GM19240 (cell line): ENCODE measurements around the gene SRPK2.
"Not testable (repeated sequence)": the region's sequence is repeated elsewhere in the genome, so short reads cannot be mapped to it uniquely, and the experiment has no call there.

Source experiments
- DNase-seq: peaks from one replicate; pipeline ENCODE4 v3.0.0; 2011; ENCODE audit warnings: low spot score; ENCODE audit not compliant: insufficient read length

The SRPK2 gene

DNA sequence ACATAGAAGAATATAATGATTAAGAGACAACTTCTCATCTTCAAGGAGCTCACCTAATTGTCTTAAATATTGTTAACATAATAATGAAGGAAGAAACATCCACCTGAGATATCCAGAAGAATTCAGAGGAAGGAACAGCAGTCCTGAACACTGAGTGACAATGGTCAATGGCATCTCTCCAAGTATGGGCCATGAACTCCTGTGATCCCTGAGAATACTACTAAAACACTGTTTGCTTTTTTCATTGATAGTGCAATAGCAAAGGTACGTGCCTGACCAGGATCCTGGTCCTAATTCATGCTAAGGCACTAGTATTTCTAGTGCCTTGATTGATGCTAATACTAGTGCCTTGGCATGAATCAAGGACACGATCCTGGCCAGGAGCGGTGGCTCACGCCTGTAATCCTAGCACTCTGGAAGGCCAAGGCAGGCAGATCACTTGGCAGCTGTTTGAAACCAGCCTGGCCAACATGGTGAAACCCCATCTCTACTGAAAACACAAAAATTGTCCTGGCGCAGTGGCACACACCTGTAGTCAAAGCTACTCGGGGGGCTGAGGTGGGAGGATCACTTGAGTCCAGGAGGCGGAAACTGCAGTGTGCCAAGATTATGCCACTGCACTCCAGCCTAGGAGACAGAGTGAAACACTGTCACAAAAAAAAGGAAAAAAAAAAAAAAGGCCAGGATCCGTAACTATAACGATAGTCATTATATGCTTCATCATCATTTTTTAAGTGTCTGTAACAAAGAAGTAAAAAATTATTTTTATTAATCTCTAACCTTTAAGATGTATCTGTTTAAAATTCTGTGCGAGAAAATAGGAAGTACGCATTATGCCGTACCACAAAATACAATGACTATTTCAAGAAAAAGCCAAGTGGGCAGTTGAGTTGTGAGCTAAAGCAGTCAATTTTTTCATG lies 49.1 kb downstream of the SRPK2 start:
- DNase-seq: no peak

DNA sequence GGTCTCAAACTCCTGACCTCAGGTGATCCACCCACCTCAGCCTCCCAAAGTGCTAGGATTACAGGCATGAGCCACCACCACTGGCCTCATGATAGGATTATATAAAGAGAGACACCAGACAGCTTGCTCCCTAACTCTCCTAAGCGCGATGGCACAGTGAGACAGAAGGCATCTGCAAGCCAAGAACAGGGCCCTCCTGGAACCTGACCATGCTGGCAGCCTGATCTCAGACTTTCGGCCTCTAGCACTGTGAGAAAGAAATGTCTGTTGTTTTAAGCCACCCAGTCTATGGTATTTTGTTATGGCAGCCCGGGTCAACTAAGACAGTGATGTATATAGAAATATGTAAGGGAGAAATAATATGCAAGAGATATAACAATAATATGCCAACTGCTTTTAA lies 51.2 kb downstream of the SRPK2 start:
- DNase-seq: no peak

DNA sequence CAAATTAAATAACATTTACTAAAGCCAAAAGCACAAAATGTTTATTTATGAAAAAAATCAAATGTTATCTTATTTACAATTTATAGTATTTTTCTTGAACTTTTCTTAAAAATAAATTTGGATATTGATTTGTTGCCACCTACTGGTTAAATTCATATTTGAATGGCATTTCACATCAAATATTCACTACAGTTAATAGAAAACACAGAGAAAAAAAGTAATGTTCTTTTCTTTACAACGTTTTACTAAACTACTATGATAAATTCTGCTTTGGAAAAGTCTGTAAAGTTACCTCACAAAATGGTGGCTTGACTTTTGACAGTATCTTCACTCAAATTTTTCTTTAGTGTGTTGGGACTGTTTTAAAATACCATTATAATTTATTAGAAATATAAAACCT lies 52.7 kb downstream of the SRPK2 start:
- no peak for DNase-seq

DNA sequence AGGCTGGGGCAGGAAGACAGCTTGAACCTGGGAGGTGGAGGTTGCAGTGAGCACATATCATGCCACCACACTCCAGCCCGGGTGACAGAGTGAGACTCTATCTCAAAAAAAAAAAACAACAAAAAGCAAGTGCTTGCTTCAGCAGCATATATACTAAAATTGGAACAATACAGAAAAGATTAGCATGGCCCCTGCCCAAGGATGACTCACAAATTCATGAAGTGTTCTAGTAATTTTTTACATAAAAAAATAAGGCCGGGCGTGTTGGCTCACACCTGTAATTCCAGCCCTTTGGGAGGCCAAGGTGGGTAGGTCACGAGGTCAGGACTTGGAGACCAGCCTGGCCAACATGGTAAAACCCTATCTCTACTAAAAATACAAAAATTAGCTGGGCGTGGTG lies 56.1 kb downstream of the SRPK2 start:
- DNase-seq: not testable (repeated sequence)

DNA sequence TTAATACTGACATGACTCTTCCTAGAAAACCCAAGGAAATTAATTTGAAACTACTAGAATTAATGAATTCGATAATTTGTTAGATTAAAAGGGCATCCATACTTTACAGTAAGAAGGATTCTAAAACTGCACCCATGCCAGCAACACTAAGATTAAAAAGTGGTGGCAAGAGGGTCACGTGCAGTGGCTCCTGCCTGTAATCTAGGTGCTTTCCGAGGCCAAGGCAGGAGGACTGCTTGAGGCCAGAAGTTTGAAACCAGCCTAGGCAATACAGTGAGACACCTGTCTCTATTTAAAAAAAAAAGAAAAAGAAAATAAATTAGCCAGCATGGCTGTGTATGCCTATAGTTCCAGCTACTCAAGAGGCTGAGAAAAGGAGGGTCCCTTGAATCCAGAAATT lies 58.2 kb downstream of the SRPK2 start:
- DNase-seq: no peak

DNA sequence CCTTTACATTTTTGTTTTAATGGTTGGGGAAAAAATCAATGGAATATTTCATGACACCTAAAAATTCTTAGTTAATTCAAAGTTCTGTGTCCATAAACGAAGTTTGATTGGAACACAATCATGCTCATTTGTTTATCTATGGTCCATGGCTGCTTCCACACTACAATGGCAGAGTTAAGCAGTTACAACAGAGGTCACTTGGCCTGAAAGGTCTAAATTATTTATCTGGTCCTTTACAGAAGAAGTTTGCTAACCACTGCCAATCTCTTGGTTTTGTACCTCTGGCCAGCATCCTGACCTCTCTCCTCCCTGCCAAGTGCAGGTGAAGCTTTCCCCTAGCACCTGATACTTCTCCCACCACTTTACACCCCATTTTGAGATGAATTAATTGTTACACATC lies 61.5 kb downstream of the SRPK2 start:
- DNase-seq: no peak

DNA sequence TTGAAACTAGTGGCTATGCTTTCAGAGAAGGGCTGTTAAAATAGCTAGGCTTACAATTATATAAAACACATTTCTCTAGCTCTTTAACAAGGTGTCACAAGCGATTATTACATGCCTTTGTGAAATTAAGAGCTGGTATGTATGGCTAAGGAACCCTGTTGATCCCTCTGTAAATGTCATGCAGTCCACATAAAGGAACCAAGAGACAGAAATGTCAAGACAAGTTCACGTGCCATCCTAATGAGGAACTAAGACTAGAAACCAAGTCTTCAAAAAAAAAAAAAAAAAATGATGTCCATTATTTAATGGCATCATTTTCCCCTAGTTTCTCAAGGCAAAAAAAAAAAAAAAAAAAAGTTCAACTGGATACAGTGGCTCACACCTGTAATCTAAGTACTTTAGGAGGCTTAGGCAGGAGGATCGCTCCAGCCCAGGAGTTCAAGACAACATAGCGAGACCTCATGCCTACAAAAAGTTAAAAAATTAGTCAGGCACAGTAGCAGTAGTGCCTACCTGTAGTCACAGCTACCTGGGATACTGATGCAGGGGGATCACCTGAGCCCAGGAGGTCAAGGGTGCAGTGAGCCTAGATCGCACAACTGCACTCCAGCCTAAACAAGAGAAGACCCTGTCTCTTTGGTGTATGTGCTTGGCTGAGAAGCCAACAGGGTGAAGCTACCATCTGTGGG lies 63.4 kb downstream of the SRPK2 start:
- no peak for DNase-seq

DNA sequence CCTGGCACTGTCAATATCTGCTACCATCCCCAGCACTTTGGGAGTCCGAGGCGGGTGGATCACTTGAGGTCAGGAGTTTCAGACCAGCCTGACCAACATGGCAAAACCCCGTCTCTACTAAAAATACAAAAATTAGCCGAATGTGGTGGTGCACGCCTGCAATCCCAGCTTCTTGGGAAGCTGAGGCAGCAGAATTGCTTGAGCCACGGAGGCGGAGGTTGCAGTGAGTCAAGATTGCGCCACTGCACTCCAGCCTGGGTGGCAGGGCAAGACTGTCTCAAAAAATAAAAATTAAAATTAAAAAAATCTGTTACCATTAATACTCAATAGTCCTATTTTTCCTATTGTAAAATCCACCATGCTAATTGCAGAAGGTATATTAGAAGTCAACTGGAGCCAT lies 64.1 kb downstream of the SRPK2 start:
- DNase-seq: not testable (repeated sequence)

DNA sequence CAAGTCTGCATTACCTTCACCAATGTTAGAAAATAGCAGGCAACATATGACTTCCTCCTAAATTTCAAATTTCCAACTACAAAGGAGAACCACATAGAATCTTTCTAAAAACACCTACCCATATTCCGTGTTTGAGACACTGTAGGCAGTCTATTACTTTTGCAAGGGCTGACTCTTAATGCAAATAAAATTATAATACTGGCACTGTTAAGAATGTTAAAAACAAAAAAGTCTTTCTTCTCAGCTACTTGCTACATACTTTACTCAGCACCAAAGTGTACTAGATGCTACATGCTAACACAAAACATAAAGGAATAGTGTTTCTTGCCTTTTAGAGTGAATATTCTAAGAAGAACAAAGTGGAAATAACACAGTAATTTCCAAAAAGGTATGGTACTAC lies 65.4 kb downstream of the SRPK2 start:
- no peak for DNase-seq

DNA sequence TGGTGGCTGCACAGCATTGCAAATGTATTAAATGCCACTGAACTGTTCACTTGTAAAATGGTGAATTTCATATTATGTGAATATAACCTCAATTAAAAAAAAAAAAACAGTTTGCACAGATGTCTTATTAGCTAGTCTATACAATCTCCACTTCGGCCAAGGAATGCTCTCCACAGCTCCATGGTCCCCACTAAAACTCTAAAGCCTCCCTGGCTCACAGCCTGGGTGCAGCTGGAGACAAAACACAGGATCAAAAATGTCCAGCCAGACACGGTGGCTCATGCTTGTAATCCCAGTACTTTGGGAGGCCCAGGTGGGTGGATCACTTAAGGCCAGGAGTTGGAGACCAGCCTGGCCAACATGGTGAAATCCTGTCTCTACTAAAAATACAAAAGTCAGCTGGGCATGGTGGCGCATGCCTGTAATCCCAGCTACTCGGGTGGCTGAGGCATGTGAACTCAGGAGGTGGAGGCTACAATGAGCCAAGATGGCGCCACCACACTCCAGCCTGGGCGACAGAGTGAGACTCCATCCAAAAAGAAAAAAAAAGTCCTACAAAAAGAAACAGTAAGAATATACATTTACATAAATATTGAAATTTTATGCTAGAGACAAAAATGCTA lies 66.0 kb downstream of the SRPK2 start:
- DNase-seq: no peak

DNA sequence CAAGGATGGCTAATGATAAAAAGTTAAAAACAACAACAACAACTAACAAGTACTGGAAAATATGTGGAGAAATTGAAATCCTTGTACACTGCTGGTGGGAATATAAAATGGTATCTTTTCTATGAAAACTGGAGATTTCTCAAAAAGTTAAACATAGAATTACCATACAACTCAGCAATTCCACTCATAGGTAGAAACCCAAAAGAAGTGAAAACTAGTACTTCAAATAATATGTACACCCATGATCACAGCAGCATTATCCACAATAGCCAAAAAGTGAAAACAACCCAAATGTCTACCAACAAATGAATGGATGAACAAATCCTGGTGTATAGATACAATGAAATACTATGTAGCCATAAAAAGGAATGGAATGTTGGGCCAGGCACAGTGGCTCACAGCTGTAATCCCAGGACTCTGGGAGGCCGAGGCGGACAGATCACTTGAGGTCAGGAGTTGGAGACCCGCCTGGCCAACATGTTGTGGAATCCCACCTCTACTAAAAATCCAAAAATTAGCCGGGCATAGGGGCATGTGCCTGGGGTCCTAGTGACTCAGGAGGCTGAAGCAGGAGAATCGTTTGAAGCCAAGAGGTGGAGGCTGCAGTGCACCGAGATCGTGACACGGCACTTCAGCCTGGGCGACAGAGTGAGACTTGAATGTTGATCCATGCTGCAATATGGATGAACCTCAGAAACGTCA lies 66.8 kb downstream of the SRPK2 start:
- DNase-seq: no peak

DNA sequence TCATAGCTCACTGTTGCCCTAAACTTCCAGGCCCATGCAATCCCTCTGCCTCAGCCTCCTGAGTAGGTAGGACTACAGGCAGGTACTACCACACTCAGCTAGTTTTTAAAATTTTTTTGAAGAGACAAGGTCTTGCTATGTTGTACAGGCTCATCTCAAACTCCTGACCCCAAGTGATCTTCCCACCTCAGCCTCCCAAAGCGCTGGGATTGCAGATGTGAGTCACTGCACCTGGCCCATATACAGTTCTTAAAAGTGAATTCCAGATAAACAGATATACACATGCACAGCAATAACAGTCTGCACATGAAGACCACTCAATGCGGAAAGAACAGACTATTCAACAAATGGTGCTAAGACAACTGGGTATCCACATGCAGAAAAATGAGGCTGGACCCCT lies 67.8 kb downstream of the SRPK2 start:
- no peak for DNase-seq

DNA sequence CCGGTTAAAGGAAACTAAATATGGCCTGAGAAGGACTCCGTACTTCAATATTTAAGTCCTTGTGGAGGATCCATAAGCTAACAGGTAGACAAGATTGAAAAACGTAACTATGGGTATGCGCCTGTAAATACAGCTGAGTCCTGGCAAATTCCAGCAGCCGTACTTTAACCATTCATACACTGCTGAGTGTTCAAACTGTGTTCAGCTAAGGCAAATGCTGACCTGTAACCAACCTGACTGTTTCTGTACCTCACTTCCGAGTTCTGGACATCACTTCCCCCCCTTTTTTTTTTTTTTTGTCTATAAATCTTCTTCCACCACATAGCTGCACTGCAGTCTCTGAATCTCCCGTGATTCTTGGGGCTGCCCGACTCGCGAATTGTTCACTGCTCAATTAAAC lies 69.1 kb downstream of the SRPK2 start:
- DNase-seq: no peak

DNA sequence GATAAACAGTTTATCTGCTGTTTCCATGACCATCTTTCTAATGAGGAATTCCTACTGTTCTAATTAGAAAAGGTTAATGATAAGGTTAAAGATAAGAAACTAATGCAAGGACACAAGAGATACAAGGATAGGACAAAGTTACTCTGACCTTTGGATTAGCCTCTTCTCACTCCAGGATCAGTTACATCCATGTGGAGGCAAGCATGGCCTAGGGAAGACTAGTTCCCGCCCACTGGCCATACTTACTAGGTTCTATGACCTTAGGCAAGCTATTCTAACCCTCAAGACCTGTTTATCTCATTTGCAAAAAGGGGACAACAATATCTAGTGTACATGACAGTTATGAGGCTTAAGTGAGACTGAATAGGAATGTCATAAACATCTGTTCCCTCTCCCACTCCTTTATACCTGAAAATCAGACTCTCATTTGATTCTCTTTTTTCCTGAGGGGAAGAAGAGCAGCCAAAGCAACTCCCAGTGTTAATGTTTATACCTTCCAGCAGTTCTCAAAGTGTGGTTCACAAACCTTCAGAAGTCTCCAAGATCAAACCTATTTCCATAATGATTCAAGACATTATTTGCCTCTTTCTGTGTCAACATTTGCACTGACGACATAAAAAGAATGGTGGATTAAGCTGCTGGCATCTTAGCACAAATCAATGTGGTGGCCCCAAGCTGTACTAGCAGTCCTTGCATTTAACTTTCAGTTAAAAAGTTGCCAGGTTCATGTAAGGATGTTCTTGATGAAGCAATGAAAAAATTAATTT lies 72.0 kb downstream of the SRPK2 start:
- no peak for DNase-seq

DNA sequence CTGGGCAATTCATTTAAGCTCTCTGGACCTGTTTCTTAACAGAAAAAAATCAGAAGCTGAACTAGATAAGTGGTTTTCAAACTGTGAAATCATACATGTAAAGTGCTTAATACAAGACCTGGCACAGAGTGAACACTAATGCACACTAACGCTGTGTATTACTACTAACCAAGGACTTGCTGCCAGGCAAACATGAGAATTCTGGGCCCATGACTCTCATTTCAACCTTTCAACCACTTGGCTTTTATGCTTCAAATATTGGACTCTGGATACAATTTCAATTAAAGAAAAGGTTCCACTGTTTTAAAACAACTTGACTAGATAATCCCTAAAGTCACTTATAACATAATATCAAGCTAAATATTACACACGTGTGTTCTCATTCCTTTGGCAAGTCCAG lies 73.4 kb downstream of the SRPK2 start:
- no peak for DNase-seq

DNA sequence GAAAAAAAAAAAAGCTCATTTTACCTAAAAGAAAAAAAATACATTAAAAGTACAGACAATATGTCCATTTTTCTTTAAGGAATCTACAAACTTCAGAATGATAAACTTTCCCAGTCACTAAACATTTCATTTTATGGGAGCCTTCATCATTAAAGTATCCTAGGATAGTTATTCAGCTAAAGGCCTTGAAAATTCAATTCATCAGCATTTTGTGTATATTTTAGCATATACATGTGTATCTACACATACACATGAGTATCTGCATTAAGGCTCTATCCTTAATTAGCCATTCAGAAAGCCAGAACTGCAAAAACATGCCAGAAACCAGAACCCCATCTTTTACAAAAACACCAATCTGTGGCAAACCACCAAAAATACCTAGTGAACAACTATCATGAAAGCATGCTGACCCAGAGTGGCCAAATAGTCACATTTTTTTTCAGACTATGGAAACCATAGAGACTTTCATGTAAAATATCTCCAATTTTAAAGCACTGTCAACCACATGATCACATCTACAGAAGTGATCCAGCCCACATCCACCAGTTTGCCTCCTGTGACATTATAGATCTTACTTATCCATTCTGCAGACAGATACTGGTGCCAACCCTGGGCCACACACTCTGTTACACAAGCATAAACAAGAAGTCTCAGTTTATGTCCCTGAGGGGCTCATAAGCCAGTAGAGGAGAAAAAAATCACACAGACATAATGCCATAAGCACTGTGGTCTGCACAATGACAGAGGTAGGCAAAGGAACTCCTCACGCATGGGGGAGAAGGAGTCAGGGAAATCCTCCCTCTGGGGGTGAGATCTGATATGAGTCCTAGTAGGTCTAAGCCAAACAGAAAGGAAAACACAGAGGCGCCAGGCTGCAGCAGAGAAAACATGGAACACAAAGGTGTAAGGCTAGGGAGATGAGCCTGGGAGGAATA lies 79.2 kb downstream of the SRPK2 start:
- no peak for DNase-seq

DNA sequence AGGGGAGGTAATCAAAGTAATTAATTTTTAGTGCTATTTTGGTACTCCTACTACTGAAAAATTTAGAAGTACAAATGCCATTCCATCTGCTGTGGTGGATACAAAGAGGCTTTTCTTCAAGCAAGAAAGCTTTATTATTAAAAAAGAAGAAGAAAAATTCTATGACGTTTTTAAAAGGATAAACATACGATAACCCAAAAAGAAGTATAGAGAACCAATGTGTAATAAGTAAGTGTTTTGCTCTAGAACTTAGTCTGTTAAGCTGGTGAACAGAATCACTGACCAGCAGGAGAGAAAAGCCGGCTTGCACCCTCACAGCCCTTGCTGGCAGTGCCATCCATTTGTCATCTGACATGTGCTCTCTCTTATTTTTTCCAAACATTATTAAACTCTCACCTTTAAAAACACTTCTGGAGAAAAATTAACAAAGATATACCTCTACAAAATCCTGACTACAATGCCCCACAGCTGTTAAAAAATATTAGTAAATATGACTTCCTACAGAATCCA lies 81.5 kb downstream of the SRPK2 start:
- DNase-seq: no peak

DNA sequence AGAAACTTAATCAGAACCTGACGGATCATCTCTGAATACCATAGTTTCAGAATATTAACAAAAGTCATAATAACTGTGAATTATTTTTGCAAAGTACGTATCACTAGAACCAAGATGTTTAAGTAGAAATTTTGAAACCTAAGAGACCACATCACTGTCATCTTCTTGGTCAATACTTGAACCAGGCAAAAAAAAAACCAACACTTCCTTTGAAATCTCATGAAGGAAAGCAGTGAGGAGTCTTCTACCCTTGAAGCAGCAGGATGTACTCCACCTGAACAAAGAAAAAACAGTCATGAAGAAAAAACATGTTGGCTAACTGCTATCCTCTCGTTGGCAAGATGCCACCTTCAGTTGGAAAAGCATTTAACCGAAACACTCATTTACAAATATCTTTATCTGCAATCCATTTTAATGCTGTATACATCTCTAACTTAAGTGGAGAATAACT lies 82.4 kb downstream of the SRPK2 start:
- DNase-seq: no peak

DNA sequence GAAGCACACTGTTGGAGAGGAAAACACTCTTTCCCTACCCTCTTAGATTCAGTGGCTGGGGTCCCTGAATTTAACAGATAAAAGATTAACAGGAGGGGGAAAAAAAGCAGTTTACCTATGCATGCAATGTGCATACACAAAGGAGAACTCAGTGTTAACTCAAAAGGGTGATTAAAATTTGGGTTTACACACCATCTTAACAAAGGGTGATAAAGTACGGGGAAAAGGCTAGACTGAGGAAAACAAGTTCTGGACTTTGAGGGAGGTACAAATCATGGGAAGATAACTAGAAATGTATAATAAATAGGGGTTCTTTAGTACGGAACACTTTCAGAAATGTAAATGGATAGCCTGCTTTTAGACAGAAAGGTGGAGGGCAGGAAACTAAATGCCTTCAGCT lies 83.1 kb downstream of the SRPK2 start:
- DNase-seq: no peak
